Immature natural killer cell (primary cell): ENCODE results near the gene CPED1. TPM values are rescaled to one million over a fixed set of nuclear protein-coding genes. Genes with fewer than 3 reads are reported as not detected.
"Not testable (repeated sequence)": the region's sequence is repeated elsewhere in the genome, so short reads cannot be mapped to it uniquely, and the experiment has no call there.

ENCODE experiments used
- DNase-seq, 3 donors: peaks; one replicate each; pipeline ENCODE4 v3.0.0; 2022; ENCODE audit warnings: mixed read lengths in 1 of 3
- H3K27ac Mint-ChIP-seq, 6 donors: one replicate each; pipeline ENCODE4 v1.8.0; 2020; ENCODE audit warnings: mixed read lengths in 6 of 6, mild to moderate bottlenecking in 5 of 6, inconsistent platforms in 4 of 6, moderate library complexity in 3 of 6
- H3K27me3 Mint-ChIP-seq, 3 donors: one replicate each; pipeline ENCODE4 v1.8.0; 2020 to 2021; ENCODE audit warnings: low read depth in 3 of 3, mild to moderate bottlenecking in 3 of 3, mixed read lengths in 3 of 3, moderate library complexity in 3 of 3, inconsistent platforms in 1 of 3
- H3K36me3 Mint-ChIP-seq, 3 donors: one replicate each; pipeline ENCODE4 v1.8.0; 2020; ENCODE audit warnings: mixed read lengths in 3 of 3, inconsistent platforms in 2 of 3, mild to moderate bottlenecking in 2 of 3
- H3K4me1 Mint-ChIP-seq, 2 donors: one replicate each; pipeline ENCODE4 v1.8.0; 2020; ENCODE audit warnings: inconsistent platforms in 2 of 2, mild to moderate bottlenecking in 2 of 2, mixed read lengths in 2 of 2, moderate library complexity in 1 of 2
- H3K4me3 Mint-ChIP-seq, 5 donors: one replicate each; pipeline ENCODE4 v1.8.0; 2020; ENCODE audit warnings: mild to moderate bottlenecking in 5 of 5, mixed read lengths in 5 of 5, inconsistent platforms in 3 of 5, moderate library complexity in 3 of 5
- H3K9me3 Mint-ChIP-seq, 6 donors: one replicate each; pipeline ENCODE4 v1.8.0; 2020; ENCODE audit warnings: mild to moderate bottlenecking in 6 of 6, mixed read lengths in 6 of 6, inconsistent platforms in 4 of 6, moderate library complexity in 3 of 6
- polyA plus RNA-seq, 3 donors: library from polyadenylated mRNA; unstranded; fragments of 300-500 nt; fragmentation: Illumina TruSeq; gene quantifications; one replicate each; pipeline ENCODE4 v1.2.3, GENCODE V29; 2021

Gene CPED1
- polyA plus RNA-seq, 3 donors from 2014 or later, result 1.3 to 2.2 TPM; not detected in 1

GRCh38 chr7:121020989-121021969 is 32.8 kb downstream of the CPED1 start:
- no peak for DNase-seq
- Mint-ChIP-seq H3K4me1 (no peaks in the 10 kb centered on the region), H3K4me3 (no peak overlapping the region), H3K9me3 (no peaks in the 10 kb centered on the region), H3K27me3 (peaks cover 0 to 4% (median 0%) of the 10 kb centered on the region in 3 donors), H3K27ac (no peak overlapping the region), H3K36me3 (no peaks in the 10 kb centered on the region)

- Mint-ChIP-seq H3K27ac (no peak overlapping the region), H3K27me3 (peaks cover 0 to 2% (median 0%) of the 10 kb centered on the region in 3 donors), H3K4me1 (no peaks in the 10 kb centered on the region), H3K9me3 (no peaks in the 10 kb centered on the region), H3K4me3 (no peak overlapping the region), H3K36me3 (no peaks in the 10 kb centered on the region)
- DNase-seq, result no peak
These were observed 34.7 kb downstream of the CPED1 start for GRCh38 chr7:121023194-121023593.

- Mint-ChIP-seq H3K36me3 (no peaks in the 10 kb centered on the region), H3K27me3 (peaks cover 0 to 2% (median 0%) of the 10 kb centered on the region in 3 donors), H3K4me1 (no peaks in the 10 kb centered on the region), H3K9me3 (no peaks in the 10 kb centered on the region), H3K4me3 (no peak overlapping the region), H3K27ac (no peak overlapping the region)
- no peak for DNase-seq
These were observed 35.4 kb downstream of the CPED1 start for GRCh38 chr7:121023683-121024511.

GRCh38 chr7:121024611-121025010 is 36.1 kb downstream of the CPED1 start:
- no peaks in the 10 kb centered on the region for H3K36me3 Mint-ChIP-seq
- no peak overlapping the region for H3K27ac Mint-ChIP-seq

DNA sequence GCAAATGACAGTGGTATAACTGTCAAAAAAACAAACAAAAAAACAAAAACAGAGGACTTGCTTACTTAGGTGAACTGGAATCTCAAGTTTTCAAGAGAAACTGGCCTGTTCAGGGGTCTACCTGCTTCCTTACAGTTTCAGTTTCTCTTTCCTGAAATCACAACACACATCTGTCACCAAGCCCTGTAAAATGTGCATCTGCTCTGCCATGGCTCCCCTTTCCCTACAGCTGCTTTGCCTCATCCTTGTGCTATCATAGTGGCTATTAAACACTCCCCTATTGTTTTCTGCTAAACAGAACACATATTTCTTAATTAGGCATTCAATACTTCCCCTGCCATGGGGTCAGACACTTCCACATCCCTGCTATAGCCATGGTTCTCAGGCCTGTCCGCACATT is 37.6 kb downstream of the CPED1 start:
- DNase-seq, result no peak
- Mint-ChIP-seq H3K4me1 (no peaks in the 10 kb centered on the region), H3K9me3 (no peaks in the 10 kb centered on the region), H3K27me3 (peaks cover 0 to 2% (median 0%) of the 10 kb centered on the region in 3 donors), H3K27ac (no peak overlapping the region), H3K36me3 (no peaks in the 10 kb centered on the region), H3K4me3 (no peak overlapping the region)

More at GRCh38 chr7:121024611-121025010, 36.1 kb downstream of the CPED1 start:
- Mint-ChIP-seq H3K4me1 (no peaks in the 10 kb centered on the region), H3K4me3 (no peak overlapping the region), H3K9me3 (no peaks in the 10 kb centered on the region), H3K27me3 (peaks cover 0 to 2% (median 0%) of the 10 kb centered on the region in 3 donors)
- no peak for DNase-seq

DNA sequence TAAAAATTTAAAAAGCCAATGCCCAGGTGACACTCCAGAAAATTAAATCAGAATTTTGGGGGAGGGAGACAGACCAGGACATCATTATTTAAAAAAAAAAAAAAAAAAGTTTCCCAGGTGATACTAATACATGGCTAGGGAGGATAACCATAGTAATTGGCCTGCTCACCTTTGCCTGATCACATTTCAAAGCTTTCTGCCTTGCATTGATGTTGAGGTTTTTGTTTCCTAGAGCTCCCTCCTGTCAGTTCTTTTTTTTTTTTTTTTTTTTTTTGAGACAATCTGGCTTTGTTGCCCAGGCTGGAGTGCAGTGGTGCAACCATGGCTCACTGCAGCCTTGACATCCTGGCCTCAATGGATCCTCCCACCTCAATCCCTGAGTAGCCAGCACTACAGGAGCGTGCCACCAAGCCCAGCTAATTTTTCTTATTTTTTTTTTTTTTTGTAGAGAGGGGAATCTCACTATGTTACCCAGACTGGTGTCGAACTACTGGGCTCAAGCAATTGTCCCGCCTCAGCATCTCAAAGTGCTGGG is 38.1 kb downstream of the CPED1 start:
- Mint-ChIP-seq H3K4me3 (no peak overlapping the region), H3K27me3 (peaks cover 0 to 2% (median 0%) of the 10 kb centered on the region in 3 donors), H3K27ac (no peak overlapping the region), H3K4me1 (no peaks in the 10 kb centered on the region), H3K9me3 (no peaks in the 10 kb centered on the region), H3K36me3 (no peaks in the 10 kb centered on the region)
- no peak for DNase-seq

GRCh38 chr7:121027761-121028669 is 39.5 kb downstream of the CPED1 start:
- Mint-ChIP-seq H3K27me3 (peaks cover 0 to 2% (median 2%) of the 10 kb centered on the region in 3 donors), H3K27ac (no peak overlapping the region), H3K36me3 (no peaks in the 10 kb centered on the region), H3K9me3 (no peaks in the 10 kb centered on the region), H3K4me3 (no peak overlapping the region), H3K4me1 (no peaks in the 10 kb centered on the region)
- no peak for DNase-seq

- Mint-ChIP-seq H3K27ac (no peak overlapping the region), H3K4me1 (no peaks in the 10 kb centered on the region), H3K27me3 (peaks cover 0 to 2% (median 0%) of the 10 kb centered on the region in 3 donors), H3K9me3 (no peaks in the 10 kb centered on the region), H3K4me3 (no peak overlapping the region), H3K36me3 (no peaks in the 10 kb centered on the region)
- no peak for DNase-seq
These were observed 40.8 kb downstream of the CPED1 start for GRCh38 chr7:121029302-121029701.

DNA sequence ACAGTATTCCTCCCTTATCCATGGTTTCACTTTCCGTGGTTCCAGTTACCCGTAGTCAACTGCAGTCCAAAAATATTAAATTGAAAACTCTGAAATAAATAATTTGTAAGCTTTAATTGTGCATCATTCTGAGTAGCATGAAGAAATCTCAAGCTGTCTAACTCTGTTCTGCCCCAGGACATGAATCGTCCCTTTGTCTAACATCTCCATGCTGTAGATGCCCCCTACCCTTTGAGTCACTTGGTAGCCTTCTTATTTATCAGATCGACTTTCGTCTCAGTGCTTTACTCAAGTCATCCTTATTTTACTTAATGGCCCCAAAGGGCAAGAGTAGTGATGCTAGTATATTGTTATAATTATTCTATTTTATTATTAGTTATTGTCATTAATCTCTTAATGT is 41.8 kb downstream of the CPED1 start:
- DNase-seq, result no peak
- Mint-ChIP-seq H3K9me3 (peaks cover 0 to 1% (median 0%) of the 10 kb centered on the region in 6 donors), H3K36me3 (no peaks in the 10 kb centered on the region), H3K27me3 (peaks cover 0 to 2% (median 0%) of the 10 kb centered on the region in 3 donors), H3K4me3 (no peak overlapping the region), H3K4me1 (no peaks in the 10 kb centered on the region), H3K27ac (no peak overlapping the region)

- Mint-ChIP-seq H3K27me3 (peaks cover 0 to 2% (median 0%) of the 10 kb centered on the region in 3 donors), H3K36me3 (no peaks in the 10 kb centered on the region), H3K27ac (no peak overlapping the region), H3K9me3 (peaks cover 0 to 1% (median 0%) of the 10 kb centered on the region in 6 donors), H3K4me3 (no peak overlapping the region), H3K4me1 (no peaks in the 10 kb centered on the region)
- DNase-seq, result no peak
These were observed 44.3 kb downstream of the CPED1 start for GRCh38 chr7:121032645-121033460.

DNA sequence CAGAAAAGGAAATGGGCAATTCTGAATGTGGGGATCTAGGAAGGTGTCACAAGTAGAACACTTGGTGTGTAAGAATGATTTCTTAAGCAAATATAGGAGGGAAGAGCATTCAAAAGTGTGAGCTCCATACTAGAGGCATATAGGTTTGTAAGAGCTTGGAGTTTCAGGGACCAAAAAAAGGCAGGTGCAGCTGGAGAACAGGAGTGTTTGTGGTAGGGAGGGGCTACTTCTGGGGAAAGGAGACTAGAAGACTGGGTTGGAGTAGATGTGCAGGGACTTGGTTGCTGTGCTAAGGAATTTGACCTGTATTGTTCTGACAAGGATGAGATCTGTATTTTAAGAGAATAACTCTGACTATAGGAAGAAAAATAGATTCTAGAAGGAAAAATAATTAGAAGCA is 46.4 kb downstream of the CPED1 start:
- Mint-ChIP-seq H3K27me3 (peaks cover 0 to 5% (median 0%) of the 10 kb centered on the region in 3 donors), H3K4me1 (no peaks in the 10 kb centered on the region), H3K9me3 (peaks cover 0 to 1% (median 0%) of the 10 kb centered on the region in 6 donors), H3K4me3 (no peak overlapping the region), H3K27ac (no peak overlapping the region), H3K36me3 (no peaks in the 10 kb centered on the region)
- no peak for DNase-seq

GRCh38 chr7:121036776-121037175 is 48.3 kb downstream of the CPED1 start:
- H3K9me3 Mint-ChIP-seq, DNase-seq, H3K4me1 Mint-ChIP-seq, H3K27me3 Mint-ChIP-seq, H3K27ac Mint-ChIP-seq, H3K36me3 Mint-ChIP-seq, H3K4me3 Mint-ChIP-seq: not testable (repeated sequence)
